WERI-Rb-1 (cell line): Measurements from ENCODE around the gene GGT6.

Source experiments
- DNase-seq: peaks from one replicate; pipeline ENCODE4 v3.0.0-alpha.2; 2020
- H3K27ac ChIP-seq: fragments of 250-450 bp; sonication (Bioruptor Pico); 2 replicates; pipeline ENCODE4 v1.5.1; 2020; ENCODE audit warnings: mild to moderate bottlenecking, moderate library complexity
- H3K27me3 ChIP-seq: fragments of 250-450 bp; sonication (Bioruptor Pico); 2 replicates; pipeline ENCODE4 v1.5.1; 2021; ENCODE audit warnings: mild to moderate bottlenecking, low read depth, moderate library complexity; ENCODE audit not compliant: insufficient read depth, severe bottlenecking
- H3K36me3 ChIP-seq: fragments of 250-450 bp; sonication (Bioruptor Pico); 2 replicates; pipeline ENCODE4 v1.5.1; 2020; ENCODE audit warnings: mild to moderate bottlenecking, moderate library complexity
- H3K4me3 ChIP-seq: 2 replicates; pipeline ENCODE4 v1.5.1; 2011; ENCODE audit warnings: low read depth, mild to moderate bottlenecking, control low read depth, low read length
- H3K9me3 ChIP-seq: fragments of 250-450 bp; sonication (Bioruptor Pico); 2 replicates; pipeline ENCODE4 v1.5.1; 2021; ENCODE audit warnings: mild to moderate bottlenecking, moderate library complexity; ENCODE audit not compliant: severe bottlenecking
- TF ChIP-seq, protein P1 (sequence below): IDR thresholded peaks from 2 replicates; pipeline ENCODE4 v1.5.1; 2011; ENCODE audit warnings: low read depth, mild to moderate bottlenecking, control low read depth, inconsistent platforms, low read length

GGT6 gene

DNA sequence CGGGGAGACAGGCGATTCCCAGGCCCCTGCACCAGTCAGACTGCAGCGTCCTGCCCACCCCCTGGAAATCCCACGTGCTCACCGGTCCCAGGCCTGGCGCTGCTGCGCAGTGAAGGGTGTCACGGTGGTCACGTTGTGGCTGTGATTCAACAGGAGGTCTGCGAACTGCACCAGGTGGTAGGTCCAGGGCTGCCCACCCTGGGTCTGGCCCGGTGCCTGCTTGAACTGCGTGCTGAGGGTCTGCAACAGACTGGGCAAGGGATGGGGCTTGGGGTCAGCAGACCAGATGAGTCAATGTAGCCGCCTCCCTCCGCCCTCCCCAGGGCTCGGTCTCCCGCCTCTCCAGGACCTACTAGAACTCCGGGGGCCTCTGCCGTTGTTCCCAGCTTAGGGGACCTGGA is 12.3 kb downstream of the GGT6 start:
- H3K36me3 ChIP-seq = peaks cover 71% of the 10 kb centered on the region
- TF ChIP-seq, protein P1, sequence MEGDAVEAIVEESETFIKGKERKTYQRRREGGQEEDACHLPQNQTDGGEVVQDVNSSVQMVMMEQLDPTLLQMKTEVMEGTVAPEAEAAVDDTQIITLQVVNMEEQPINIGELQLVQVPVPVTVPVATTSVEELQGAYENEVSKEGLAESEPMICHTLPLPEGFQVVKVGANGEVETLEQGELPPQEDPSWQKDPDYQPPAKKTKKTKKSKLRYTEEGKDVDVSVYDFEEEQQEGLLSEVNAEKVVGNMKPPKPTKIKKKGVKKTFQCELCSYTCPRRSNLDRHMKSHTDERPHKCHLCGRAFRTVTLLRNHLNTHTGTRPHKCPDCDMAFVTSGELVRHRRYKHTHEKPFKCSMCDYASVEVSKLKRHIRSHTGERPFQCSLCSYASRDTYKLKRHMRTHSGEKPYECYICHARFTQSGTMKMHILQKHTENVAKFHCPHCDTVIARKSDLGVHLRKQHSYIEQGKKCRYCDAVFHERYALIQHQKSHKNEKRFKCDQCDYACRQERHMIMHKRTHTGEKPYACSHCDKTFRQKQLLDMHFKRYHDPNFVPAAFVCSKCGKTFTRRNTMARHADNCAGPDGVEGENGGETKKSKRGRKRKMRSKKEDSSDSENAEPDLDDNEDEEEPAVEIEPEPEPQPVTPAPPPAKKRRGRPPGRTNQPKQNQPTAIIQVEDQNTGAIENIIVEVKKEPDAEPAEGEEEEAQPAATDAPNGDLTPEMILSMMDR = no peak
- H3K9me3 ChIP-seq = no peaks in the 10 kb centered on the region
- no peaks in the 10 kb centered on the region for H3K27me3 ChIP-seq
- no peak overlapping the region for H3K4me3 ChIP-seq
- no peak for DNase-seq
- H3K27ac ChIP-seq = peak overlapping the region; percentile 76

GRCh38 chr17:4547118-4547906 is 13.1 kb downstream of the GGT6 start:
- Histone ChIP-seq H3K36me3 (peaks cover 72% of the 10 kb centered on the region), H3K27me3 (no peaks in the 10 kb centered on the region), H3K27ac (peak overlapping the region; percentile 76), H3K9me3 (no peaks in the 10 kb centered on the region), H3K4me3 (no peak overlapping the region)
- TF ChIP-seq, protein P1 = no peak
- DNase-seq = peak; percentile 90

DNA sequence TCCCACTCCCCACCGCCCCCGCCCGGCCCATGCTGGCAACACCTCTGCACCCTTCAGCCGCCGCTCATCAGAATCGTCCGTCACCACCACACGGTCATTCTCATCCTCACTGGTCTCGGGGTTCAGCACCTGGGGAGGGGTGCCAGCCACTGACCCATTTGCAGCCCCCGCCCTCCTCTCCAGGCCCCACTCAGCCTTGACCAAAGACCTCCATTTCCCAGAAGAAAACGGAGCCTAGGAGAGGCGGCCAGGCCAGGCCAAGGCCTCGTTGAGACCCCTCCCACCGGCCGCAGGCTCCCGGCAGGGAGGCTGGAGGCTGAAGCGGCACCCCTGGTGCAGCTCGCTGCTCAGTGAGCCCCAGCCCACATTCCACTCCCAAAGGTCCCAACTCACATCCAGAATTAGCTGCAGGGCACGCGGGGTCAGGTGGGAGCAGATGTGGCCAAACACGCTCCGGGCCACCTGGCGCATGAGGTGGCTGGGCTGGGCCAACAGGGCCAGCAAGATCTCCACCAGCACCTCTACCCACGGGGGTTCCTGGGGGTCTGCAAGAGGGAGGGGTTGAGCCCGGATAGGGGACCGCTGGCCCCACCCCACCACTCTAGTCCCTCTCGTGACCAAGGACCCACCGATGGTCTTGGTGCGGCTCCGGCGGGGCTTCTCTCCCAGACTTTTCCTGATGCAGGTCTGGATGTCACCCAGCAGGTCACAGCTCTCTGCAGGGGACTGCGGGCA is 15.0 kb downstream of the GGT6 start:
- Histone ChIP-seq H3K27me3 (no peaks in the 10 kb centered on the region), H3K4me3 (no peak overlapping the region), H3K9me3 (no peaks in the 10 kb centered on the region), H3K27ac (peak overlapping the region; percentile 18; the same call in 1 of the 2 replicates), H3K36me3 (peaks cover 64% of the 10 kb centered on the region)
- no peak for DNase-seq
- TF ChIP-seq, protein P1 = no peak

DNA sequence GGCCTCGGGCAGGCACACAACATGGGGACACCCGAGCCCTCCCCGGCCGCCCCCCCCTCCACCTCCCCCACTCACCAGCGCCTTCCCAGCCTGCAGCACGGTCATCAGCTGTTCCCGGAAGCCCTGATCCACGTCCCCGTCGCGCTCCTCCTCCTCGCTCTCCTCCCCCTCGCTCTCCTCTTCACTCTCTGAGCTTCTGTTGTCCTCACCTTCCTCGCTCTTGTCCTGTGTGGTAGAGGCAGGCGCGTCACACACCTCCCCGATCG is 15.5 kb downstream of the GGT6 start:
- DNase-seq = no peak
- H3K4me3 ChIP-seq = no peak overlapping the region
- TF ChIP-seq, protein P1 = no peak
- H3K27ac ChIP-seq = no peak overlapping the region
- H3K36me3 ChIP-seq = peaks cover 59% of the 10 kb centered on the region
- H3K9me3 ChIP-seq = no peaks in the 10 kb centered on the region
- H3K27me3 ChIP-seq = no peaks in the 10 kb centered on the region

DNA sequence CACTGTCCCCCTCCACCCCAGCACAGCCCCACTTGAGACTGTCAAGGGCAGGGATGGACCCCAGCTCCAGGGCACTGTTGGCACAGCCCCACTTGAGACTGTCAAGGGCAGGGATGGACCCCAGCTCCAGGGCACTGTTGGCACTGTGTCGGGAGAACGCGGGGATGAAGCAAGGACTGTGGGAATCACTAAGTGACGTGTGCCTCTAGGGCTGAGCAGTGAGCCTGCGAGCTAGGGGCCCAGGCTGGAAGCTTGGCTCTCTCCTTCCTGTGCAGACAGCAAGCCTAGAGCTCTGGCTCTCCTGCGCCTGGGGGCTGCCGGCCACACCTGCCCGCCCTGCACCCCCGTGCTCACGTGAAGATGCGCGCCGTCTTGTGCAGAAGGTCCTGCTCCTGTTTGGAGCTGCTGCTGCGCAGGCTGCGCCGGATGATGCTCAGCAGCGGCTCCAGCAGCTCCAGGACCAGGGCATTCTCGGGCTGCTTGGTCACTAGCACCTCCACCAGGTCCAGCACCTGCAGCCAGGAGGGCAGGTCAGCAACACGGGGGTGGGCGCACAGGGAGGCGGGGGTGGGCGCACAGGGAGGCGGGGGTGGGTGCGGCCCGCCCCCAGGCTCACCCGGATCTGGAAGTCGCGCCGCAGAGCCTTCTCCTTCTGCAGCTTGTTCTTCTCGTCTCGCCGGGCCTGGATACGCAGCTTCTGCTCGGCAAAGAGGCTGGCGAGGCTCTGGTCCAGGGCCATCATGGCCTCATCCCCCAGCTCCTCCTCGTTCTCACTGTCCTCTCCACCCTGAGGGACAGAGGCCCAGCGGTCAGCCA is 16.0 kb downstream of the GGT6 start:
- TF ChIP-seq, protein P1 = no peak
- peaks cover 57% of the 10 kb centered on the region for H3K36me3 ChIP-seq
- H3K27ac ChIP-seq = no peak overlapping the region

More for the DNA sequence above, 16.0 kb downstream of the GGT6 start:
- DNase-seq = no peak
- no peak overlapping the region for H3K4me3 ChIP-seq
- no peaks in the 10 kb centered on the region for H3K27me3 ChIP-seq
- H3K9me3 ChIP-seq = no peaks in the 10 kb centered on the region
